Transverse colon (tissue), 4 donors: ENCODE results near the gene ACSL6.

Experiments used
- CTCF ChIP-seq, 5 experiments: fragments of 200-600 bp in 3 of 5; fragments of 450-650 bp in 2 of 5; sonication (generic) in 3 of 5; IDR thresholded peaks; 1 replicate in 2 of 5; 2 replicates in 3 of 5; pipeline ENCODE4 v1.5.1; 2016 to 2017; ENCODE audit warnings: antibody characterized with exemption in 5 of 5, inconsistent platforms in 3 of 5, mild to moderate bottlenecking in 2 of 5, moderate library complexity in 1 of 5
- POLR2A ChIP-seq: fragments of 450-650 bp; IDR thresholded peaks from one replicate; pipeline ENCODE4 v1.6.1; 2016; ENCODE audit warnings: antibody characterized with exemption, mild to moderate bottlenecking, moderate library complexity
- POLR2AphosphoS5 ChIP-seq, 3 donors: sonication (generic); formaldehyde crosslinking; IDR thresholded peaks; one replicate each; pipeline ENCODE4 v1.6.1; 2016; ENCODE audit warnings: antibody characterized with exemption in 3 of 3

DNA sequence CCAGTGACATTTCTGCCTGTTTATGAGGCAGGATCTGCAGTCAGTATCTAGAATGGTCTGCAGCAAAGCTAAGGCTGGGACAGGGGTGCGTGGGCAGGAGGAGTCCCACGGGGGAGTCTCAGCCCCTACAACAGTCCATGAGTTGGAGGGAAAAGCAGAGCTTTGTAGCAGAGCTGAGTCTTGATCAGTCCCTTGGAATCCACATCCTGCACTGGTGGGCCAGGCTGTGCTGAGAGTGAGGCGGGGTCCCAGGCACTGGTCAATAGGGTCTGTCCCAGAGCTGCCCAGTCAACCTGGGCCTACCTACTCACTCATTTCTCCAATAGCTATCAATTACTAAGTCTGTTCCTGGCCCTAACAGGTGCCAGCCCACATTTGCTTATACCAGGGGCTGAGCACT lies 5.9 kb downstream of the ACSL6 start:
- TF ChIP-seq CTCF (IDR thresholded peaks at IDR 0.05) (no peak), POLR2AphosphoS5 (IDR thresholded peaks at IDR 0.05) (no peak), POLR2A (no peak)
